Ovary (tissue), 9 donors: ENCODE data around the gene OSBPL6. TPM values are rescaled to one million over a fixed set of nuclear protein-coding genes. Genes with fewer than 3 reads are reported as not detected.
"Not testable (repeated sequence)": the region's sequence is repeated elsewhere in the genome, so short reads cannot be mapped to it uniquely, and the experiment has no call there.

ENCODE experiments used
- DNase-seq, 5 donors: peaks; one replicate each; pipeline ENCODE4 v3.0.0-alpha.2; 2019 to 2020
- H3K27ac ChIP-seq, 2 donors: fragments of 200-600 bp; one replicate each; pipeline versions ENCODE4 v1.5.1 to v1.8.0; 2019 to 2022
- H3K27me3 ChIP-seq: fragments of 200-600 bp; one replicate; pipeline ENCODE4 v1.8.0; 2022
- H3K36me3 ChIP-seq: fragments of 200-600 bp; sonication (generic); one replicate; pipeline ENCODE4 v1.5.1; 2019
- H3K4me1 ChIP-seq: one replicate; pipeline ENCODE4 v1.8.1; 2013; ENCODE audit warnings: mild to moderate bottlenecking, moderate library complexity; ENCODE audit not compliant: insufficient read depth
- H3K4me3 ChIP-seq: fragments of 200-600 bp; sonication (generic); one replicate; pipeline ENCODE4 v1.5.1; 2017
- H3K9me3 ChIP-seq, 2 donors: fragments of 200-600 bp in 1 of 2; sonication (generic) in 1 of 2; one replicate each; pipeline versions ENCODE4 v1.5.1 to v1.8.1; 2013 to 2019; ENCODE audit warnings: mild to moderate bottlenecking in 1 of 2, moderate library complexity in 1 of 2
- EP300 ChIP-seq: sonication (generic); formaldehyde crosslinking; IDR thresholded peaks from one replicate; pipeline ENCODE4 v1.6.1; 2017; ENCODE audit warnings: antibody characterized with exemption
- POLR2A ChIP-seq: fragments of 450-650 bp; IDR thresholded peaks from one replicate; pipeline ENCODE4 v1.6.1; 2017; ENCODE audit warnings: antibody characterized with exemption, mild to moderate bottlenecking, moderate library complexity
- WGBS, 3 donors: extraction: QIAGEN DNeasy Blood & Tissue Kit in 1 of 3; methylation state at CpG; one replicate each; pipeline versions ENCODE4 v1.1.5 to v1.1.7; 2013 to 2017; 5-methylcytosine and 5-hydroxymethylcytosine counted together
- intact Hi-C, 4 donors: fragments of 100-400 bp; cut with DNase I; formaldehyde crosslinking; loops; one replicate each; pipeline versions ENCODE4 v1.11.0 to v1.15.1; 2022 to 2023
- polyA plus RNA-seq, 2 donors: library from polyadenylated mRNA; stranded (reverse); fragments of 200-250 nt in 1 of 2; fragments of 350-450 nt in 1 of 2; fragmentation: Illumina TruSeq in 1 of 2; extraction: RNeasy Lipid Tissue Mini Kit (QIAGEN cat#74804) in 1 of 2; gene quantifications; one replicate each; pipeline ENCODE4 v1.2.3, GENCODE V29; 2013 to 2014
- total RNA-seq, 7 donors: library from RNA; depleted of rRNA in 2 of 7; stranded (reverse); fragments of >200 nt in 2 of 7; fragmentation: NEBNext Ultra II Directional in 3 of 7; extraction: Animal tissue kit (Norgen Biotek cat#: 25700) in 3 of 7; gene quantifications; one replicate each; pipeline versions ENCODE4 v1.1.0 to v1.2.4, GENCODE V29; 2016 to 2023
- TF ChIP-seq, protein P1 (sequence below), 3 donors: fragments of 450-650 bp in 2 of 3; fragments of 200-600 bp in 1 of 3; IDR thresholded peaks; one replicate each; pipeline versions ENCODE4 v1.5.1 to v1.8.0; 2016 to 2022; ENCODE audit warnings: antibody characterized with exemption in 3 of 3, mild to moderate bottlenecking in 1 of 3
- donor health status: DM: no; HTN: no; CAD: no; lungs with moderate emphysema.
- donor health status: DM: no; HTN: no; CAD: no.
- donor health status: Bipolar disorder and iron deficiency.
- donor health status: DM: yes; HTN: yes; CAD: no.
- donor health status: DM: no; HTN: no; CAD: no.
- donor health status: DM: yes; HTN: yes; CAD: no.

OSBPL6 gene
- total and polyA plus RNA-seq, 9 donors = 0.60 to 7.4 (median 1.7) TPM

DNA sequence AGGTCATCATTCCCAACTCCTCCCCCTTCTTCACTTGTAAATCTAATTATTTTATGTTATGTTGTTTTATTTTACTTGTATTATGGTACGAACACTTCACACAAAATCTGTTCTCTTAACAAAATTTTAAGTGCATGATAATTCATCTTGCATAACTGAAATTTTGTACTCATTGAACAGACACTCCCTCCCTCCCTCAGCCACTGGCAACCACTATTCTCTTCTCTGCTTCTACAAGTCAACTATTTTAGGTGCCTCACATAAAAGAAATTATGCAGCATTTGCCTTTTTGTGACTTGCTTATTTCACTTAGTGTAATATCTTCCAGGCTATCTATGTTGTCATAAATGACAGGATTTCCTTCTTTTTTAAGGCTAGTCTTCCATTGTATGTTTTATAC, 30.4 kb upstream of the OSBPL6 start:
- 0 to 36% (median 0%) methylated on average over 1 of the region's 1 CpG for WGBS, 3 donors
- H3K27me3 ChIP-seq = no peaks in the 10 kb centered on the region
- DNase-seq = no peak
- TF ChIP-seq, protein P1, sequence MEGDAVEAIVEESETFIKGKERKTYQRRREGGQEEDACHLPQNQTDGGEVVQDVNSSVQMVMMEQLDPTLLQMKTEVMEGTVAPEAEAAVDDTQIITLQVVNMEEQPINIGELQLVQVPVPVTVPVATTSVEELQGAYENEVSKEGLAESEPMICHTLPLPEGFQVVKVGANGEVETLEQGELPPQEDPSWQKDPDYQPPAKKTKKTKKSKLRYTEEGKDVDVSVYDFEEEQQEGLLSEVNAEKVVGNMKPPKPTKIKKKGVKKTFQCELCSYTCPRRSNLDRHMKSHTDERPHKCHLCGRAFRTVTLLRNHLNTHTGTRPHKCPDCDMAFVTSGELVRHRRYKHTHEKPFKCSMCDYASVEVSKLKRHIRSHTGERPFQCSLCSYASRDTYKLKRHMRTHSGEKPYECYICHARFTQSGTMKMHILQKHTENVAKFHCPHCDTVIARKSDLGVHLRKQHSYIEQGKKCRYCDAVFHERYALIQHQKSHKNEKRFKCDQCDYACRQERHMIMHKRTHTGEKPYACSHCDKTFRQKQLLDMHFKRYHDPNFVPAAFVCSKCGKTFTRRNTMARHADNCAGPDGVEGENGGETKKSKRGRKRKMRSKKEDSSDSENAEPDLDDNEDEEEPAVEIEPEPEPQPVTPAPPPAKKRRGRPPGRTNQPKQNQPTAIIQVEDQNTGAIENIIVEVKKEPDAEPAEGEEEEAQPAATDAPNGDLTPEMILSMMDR (IDR thresholded peaks at IDR 0.05) = no peak
- TF ChIP-seq POLR2A (no peak), EP300 (no peak)
- H3K27ac ChIP-seq = no peak overlapping the region
- no peak overlapping the region for H3K4me3 ChIP-seq
- no peaks in the 10 kb centered on the region for H3K9me3 ChIP-seq
- H3K36me3 ChIP-seq = no peaks in the 10 kb centered on the region
- H3K4me1 ChIP-seq = no peaks in the 10 kb centered on the region
- intact Hi-C loops = no loop called here

DNA sequence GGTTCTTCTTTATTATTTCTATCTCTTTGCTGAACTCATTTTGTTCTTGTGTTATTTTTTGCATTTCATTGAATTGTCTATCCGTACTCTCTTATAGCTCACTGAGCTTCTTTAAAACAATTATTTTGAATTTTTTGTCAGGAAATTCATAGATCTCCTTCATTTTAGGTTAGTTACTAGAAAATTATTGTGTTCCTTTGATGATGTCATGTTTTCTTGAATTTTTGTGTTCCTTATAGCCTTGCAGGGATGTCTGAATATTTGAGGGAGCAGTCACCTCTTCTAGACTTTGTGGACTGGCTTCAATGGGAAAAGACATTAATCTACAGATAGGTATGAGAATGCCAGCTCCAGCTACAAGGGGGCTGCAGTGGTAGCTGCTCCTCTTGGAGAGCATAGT, 20.7 kb upstream of the OSBPL6 start:
- H3K4me1 ChIP-seq = no peaks in the 10 kb centered on the region
- peaks cover 0 to 4% of the 10 kb centered on the region in 2 donors for H3K9me3 ChIP-seq
- H3K27ac ChIP-seq = no peak overlapping the region
- H3K27me3 ChIP-seq = no peaks in the 10 kb centered on the region
- intact Hi-C loops = no loop called here
- DNase-seq = no peak
- 95 to 96% (median 95%) methylated on average over 1 of the region's 1 CpG for WGBS, 3 donors
- no peak overlapping the region for H3K4me3 ChIP-seq
- no peak for TF ChIP-seq EP300
- TF ChIP-seq, protein P1 (IDR thresholded peaks at IDR 0.05) = no peak
- TF ChIP-seq POLR2A = no peak
- H3K36me3 ChIP-seq = no peaks in the 10 kb centered on the region

DNA sequence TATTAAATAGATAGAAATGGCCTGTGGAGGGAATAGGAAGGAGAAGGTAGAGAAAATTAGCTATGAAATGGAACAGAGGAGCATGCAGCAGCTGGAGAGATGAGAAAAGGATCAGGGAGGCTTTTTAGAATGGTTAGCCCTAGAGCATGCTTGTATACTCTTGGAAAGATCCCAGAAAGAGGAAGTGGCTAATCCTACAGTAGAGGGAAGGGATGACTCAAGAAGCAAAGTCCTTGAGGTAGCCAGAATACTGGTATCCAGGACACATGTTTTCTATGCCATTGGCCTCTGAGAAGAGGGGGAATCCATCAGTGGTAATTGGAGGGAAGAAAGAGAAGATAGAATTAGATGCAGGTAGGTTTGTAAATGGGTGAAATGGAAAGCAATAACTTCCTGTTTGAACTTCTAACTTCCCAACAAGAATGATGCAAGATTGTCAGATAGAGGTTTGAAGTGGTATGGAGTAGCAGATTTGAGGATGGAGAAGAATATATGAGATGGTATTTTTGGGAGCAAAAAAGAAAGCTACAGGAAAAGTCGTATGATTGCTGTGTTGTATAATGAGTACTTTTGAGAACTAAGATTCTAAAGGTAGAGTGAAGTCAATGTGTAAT, 17.1 kb upstream of the OSBPL6 start:
- no peaks in the 10 kb centered on the region for H3K36me3 ChIP-seq
- H3K9me3 ChIP-seq = peaks cover 0 to 4% of the 10 kb centered on the region in 2 donors
- H3K4me3 ChIP-seq = no peak overlapping the region
- WGBS, 3 donors = 76 to 83% (median 79%) methylated on average over 1 of the region's 1 CpG
- intact Hi-C loops = no loop called here
- H3K27me3 ChIP-seq = no peaks in the 10 kb centered on the region
- TF ChIP-seq POLR2A (no peak), EP300 (no peak)
- TF ChIP-seq, protein P1 (IDR thresholded peaks at IDR 0.05) = no peak
- no peaks in the 10 kb centered on the region for H3K4me1 ChIP-seq
- no peak for DNase-seq
- H3K27ac ChIP-seq = no peak overlapping the region

DNA sequence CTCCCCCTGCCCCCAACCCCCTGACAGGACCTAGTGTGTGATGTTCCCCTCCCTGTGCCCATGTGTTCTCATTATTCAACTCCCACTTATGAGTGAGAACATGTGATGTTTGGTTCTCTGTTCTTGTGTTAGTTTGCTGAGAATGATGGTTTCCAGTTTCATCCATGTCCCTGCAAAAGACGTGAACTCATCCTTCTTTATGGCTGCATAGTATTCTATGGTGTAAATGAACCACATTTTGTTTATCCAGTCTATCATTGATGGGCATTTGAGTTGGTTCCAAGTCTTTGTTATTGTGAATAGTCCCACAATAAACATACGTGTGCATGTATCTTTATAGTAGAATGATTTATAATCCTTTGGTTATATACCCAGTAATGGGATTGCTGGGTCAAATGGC, 13.7 kb upstream of the OSBPL6 start:
- WGBS, 3 donors = 85 to 93% (median 86%) methylated on average over 2 of the region's 2 CpGs
- H3K36me3 ChIP-seq, DNase-seq, H3K27ac ChIP-seq, H3K9me3 ChIP-seq, H3K4me3 ChIP-seq, H3K27me3 ChIP-seq, intact Hi-C loops, H3K4me1 ChIP-seq: not testable (repeated sequence)

DNA sequence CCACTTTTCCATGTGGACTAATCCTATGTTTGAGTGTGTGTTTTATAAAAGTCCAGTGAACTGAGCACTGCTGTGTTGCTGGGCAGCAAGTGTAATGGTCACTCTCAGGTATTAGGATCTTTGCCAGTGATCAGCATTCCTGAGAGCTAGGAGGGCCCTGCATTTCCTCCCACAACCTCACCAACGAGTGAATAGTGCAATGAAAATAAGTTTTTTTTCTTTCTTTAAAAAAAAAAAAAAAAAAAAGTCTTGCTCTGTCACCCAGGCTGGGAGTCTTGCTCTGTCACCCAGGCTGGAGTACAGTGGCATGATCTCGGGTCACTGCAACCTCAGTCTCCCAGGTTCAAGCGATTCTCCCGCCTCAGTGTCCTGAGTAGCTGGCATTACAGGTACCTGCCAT, 6.5 kb upstream of the OSBPL6 start:
- Histone ChIP-seq H3K27me3 (no peaks in the 10 kb centered on the region), H3K27ac (no peak overlapping the region), H3K9me3 (no peaks in the 10 kb centered on the region), H3K4me1 (no peaks in the 10 kb centered on the region), H3K4me3 (no peak overlapping the region), H3K36me3 (no peaks in the 10 kb centered on the region)
- TF ChIP-seq EP300 (no peak), POLR2A (no peak)
- TF ChIP-seq, protein P1 (IDR thresholded peaks at IDR 0.05) = no peak
- no peak for DNase-seq
- 80 to 84% (median 83%) methylated on average over 4 of the region's 4 CpGs for WGBS, 3 donors
- intact Hi-C loops = no loop called here
